Endothelial cell of umbilical vein (primary cell): ENCODE results near the gene LARP1. TPM values are rescaled to one million over a fixed set of nuclear protein-coding genes. Genes with fewer than 3 reads are reported as not detected.

Experiments
- BruUV-seq: library from RNA; stranded (reverse); fragments of 400-500 nt; replicated peaks from 2 replicates; lab custom pipeline; 2021; lab: Mats Ljungman, UMichigan
- CTCF ChIA-PET: fragments of 300-600, 350-600 bp; sonication (Branson Sonifier 250); formaldehyde crosslinking; loops from one replicate; lab custom pipeline; 2021; ENCODE audit warnings: antibody characterized with exemption, inconsistent platforms; lab: Charles Lee
- POLR2A ChIA-PET: fragments of 300-600, 350-600 bp; sonication (Branson Sonifier 250); formaldehyde crosslinking; loops from one replicate; lab custom pipeline; 2021; ENCODE audit warnings: antibody characterized with exemption, inconsistent platforms; lab: Charles Lee
- DNase-seq: peaks from one replicate; pipeline ENCODE4 v3.0.0-alpha.2; 2011; ENCODE audit warnings: low read depth, low spot score
- FAIRE-seq: peaks from 2 replicates; lab custom pipeline; 2011; peaks lifted over from hg19 to GRCh38; lab: Jason Lieb, UNC
- H2AFZ ChIP-seq: 2 replicates; pipeline ENCODE4 v1.6.0; 2012; ENCODE audit warnings: low read depth, low read length, control low read depth, inconsistent platforms
- H3K27ac ChIP-seq: 2 replicates; pipeline ENCODE4 v1.5.1; 2011; ENCODE audit warnings: low read depth, mild to moderate bottlenecking, control low read depth, low read length, moderate library complexity; ENCODE audit not compliant: insufficient read depth
- H3K27me3 ChIP-seq, 2 experiments: 2 replicates each; pipeline versions ENCODE4 v1.6.0 to v1.6.1; 2011; ENCODE audit warnings: low read length in 2 of 2, mixed read lengths in 1 of 2; ENCODE audit not compliant: control insufficient read depth in 2 of 2, insufficient read depth in 2 of 2
- H3K36me3 ChIP-seq, 2 experiments: 2 replicates in 1 of 2; 3 replicates in 1 of 2; pipeline ENCODE4 v1.5.1; 2011; ENCODE audit warnings: low read length in 2 of 2, mild to moderate bottlenecking in 1 of 2, moderate library complexity in 1 of 2; ENCODE audit not compliant: control insufficient read depth in 2 of 2, insufficient read depth in 2 of 2; ENCODE audit errors: extremely low read depth in 1 of 2
- H3K4me1 ChIP-seq: 3 replicates; pipeline ENCODE4 v1.5.1; 2011; ENCODE audit warnings: mild to moderate bottlenecking, low read length; ENCODE audit not compliant: control insufficient read depth, insufficient read depth; ENCODE audit errors: extremely low read depth
- H3K4me2 ChIP-seq: 2 replicates; pipeline ENCODE4 v1.6.1; 2011; ENCODE audit warnings: low read length, control low read depth, mixed read lengths; ENCODE audit not compliant: insufficient read depth
- H3K4me3 ChIP-seq, 3 experiments: fragments of 200-600 bp in 1 of 3; sonication (generic), shearing (Covaris generic) in 1 of 3; replicated peaks in 1 of 3; 2 replicates each; pipeline ENCODE4 v1.5.1; 2011 to 2016; ENCODE audit warnings: control low read depth in 3 of 3, low read length in 3 of 3, mild to moderate bottlenecking in 2 of 3, inconsistent platforms in 1 of 3, low read depth in 1 of 3, moderate library complexity in 1 of 3; ENCODE audit not compliant: insufficient read depth in 1 of 3
- H3K79me2 ChIP-seq: 2 replicates; pipeline ENCODE4 v1.6.0; 2012; ENCODE audit warnings: low read length, inconsistent platforms; ENCODE audit not compliant: control insufficient read depth, insufficient read depth
- H3K9ac ChIP-seq: replicated peaks from 2 replicates; pipeline ENCODE3; 2011; ENCODE audit warnings: low read length, control low read depth; ENCODE audit not compliant: insufficient read depth; ENCODE audit errors: extremely low read depth
- H3K9me1 ChIP-seq: replicated peaks from 3 replicates; pipeline ENCODE4 v1.6.0; 2011; ENCODE audit warnings: mild to moderate bottlenecking, low read length; ENCODE audit not compliant: control insufficient read depth, insufficient read depth; ENCODE audit errors: extremely low read depth
- H3K9me3 ChIP-seq: replicated peaks from 2 replicates; pipeline ENCODE4 v1.5.1; 2012; ENCODE audit warnings: low read length, inconsistent platforms; ENCODE audit not compliant: control insufficient read depth, insufficient read depth
- H4K20me1 ChIP-seq: replicated peaks from 2 replicates; pipeline ENCODE3; 2011; ENCODE audit warnings: mild to moderate bottlenecking, low read length; ENCODE audit not compliant: control insufficient read depth, insufficient read depth; ENCODE audit errors: extremely low read depth
- EZH2 ChIP-seq: IDR thresholded peaks from 2 replicates; pipeline ENCODE4 v1.6.1; 2012; ENCODE audit warnings: borderline replicate concordance, low read depth, mild to moderate bottlenecking, moderate library complexity, low read length, inconsistent platforms; ENCODE audit not compliant: severe bottlenecking
- FOS ChIP-seq: IDR thresholded peaks from 2 replicates; pipeline ENCODE4 v1.6.1; 2011; ENCODE audit warnings: mild to moderate bottlenecking, low read length, moderate library complexity, borderline replicate concordance; ENCODE audit not compliant: insufficient read depth
- GATA2 ChIP-seq: IDR thresholded peaks from 2 replicates; pipeline ENCODE4 v1.7.0; 2011; ENCODE audit warnings: low read depth, mild to moderate bottlenecking, moderate library complexity, mixed read lengths, low read length; ENCODE audit not compliant: insufficient read length, insufficient read depth
- JUN ChIP-seq: IDR thresholded peaks from 2 replicates; pipeline ENCODE4 v1.6.1; 2011; ENCODE audit warnings: borderline replicate concordance, low read depth; ENCODE audit not compliant: insufficient read length, insufficient read depth
- MAX ChIP-seq: IDR thresholded peaks from 2 replicates; pipeline ENCODE4 v1.6.1; 2011; ENCODE audit not compliant: insufficient read depth, insufficient read length
- MYC ChIP-seq: IDR thresholded peaks from one replicate; pipeline ENCODE4 v1.6.1; 2011; ENCODE audit warnings: mild to moderate bottlenecking, low read depth, low read length
- POLR2A ChIP-seq: IDR thresholded peaks from 2 replicates; pipeline ENCODE4 v1.6.1; 2012; ENCODE audit warnings: low read depth, mild to moderate bottlenecking, control low read depth, low read length
- POLR2AphosphoS5 ChIP-seq: IDR thresholded peaks from 2 replicates; pipeline ENCODE4 v1.6.1; 2012; ENCODE audit warnings: low read depth, mild to moderate bottlenecking, control low read depth, low read length, moderate library complexity; ENCODE audit not compliant: insufficient read depth
- dilution Hi-C: fragments of 300-500 bp; cut with MboI; formaldehyde crosslinking; loops from one replicate; pipeline ENCODE4 v1.15.0; 2019; ENCODE audit warnings: low sequenced_read_pairs; ENCODE audit not compliant: extremely low pct_ligation_motif_present
- intact Hi-C: fragments of 100-400 bp; cut with micrococcal nuclease; formaldehyde crosslinking; loops from one replicate; pipeline ENCODE4 v1.10.0; 2022
- polyA plus RNA-seq, 4 experiments: library from polyadenylated mRNA; depleted of rRNA in 3 of 4; stranded (reverse) in 3 of 4; unstranded in 1 of 4; fragments of >200 nt; gene quantifications; 2 replicates each; pipeline versions ENCODE4 v1.2.1 to v1.2.3, GENCODE V29; 2011 to 2012; ENCODE audit warnings: missing spikeins in 1 of 4
- total RNA-seq: library from RNA; stranded (reverse); gene quantifications from 2 replicates; pipeline ENCODE4 v1.2.3, GENCODE V29; 2021
- TF ChIP-seq, protein P1 (sequence below), 2 donors: IDR thresholded peaks; 1 replicate in 1 of 2; 2 replicates in 1 of 2; pipeline ENCODE4 v1.5.1; 2011; ENCODE audit warnings: low read length in 2 of 2, mild to moderate bottlenecking in 2 of 2, moderate library complexity in 2 of 2, control low read depth in 1 of 2, inconsistent platforms in 1 of 2, low read depth in 1 of 2; ENCODE audit not compliant: insufficient read depth in 1 of 2; ENCODE audit errors: extremely low read depth in 1 of 2

The LARP1 gene
- total and polyA plus RNA-seq, 2 donors (not counting 3 experiments of a cell fraction or from before 2014, with no cell fraction given): 70.4 to 252 TPM

DNA sequence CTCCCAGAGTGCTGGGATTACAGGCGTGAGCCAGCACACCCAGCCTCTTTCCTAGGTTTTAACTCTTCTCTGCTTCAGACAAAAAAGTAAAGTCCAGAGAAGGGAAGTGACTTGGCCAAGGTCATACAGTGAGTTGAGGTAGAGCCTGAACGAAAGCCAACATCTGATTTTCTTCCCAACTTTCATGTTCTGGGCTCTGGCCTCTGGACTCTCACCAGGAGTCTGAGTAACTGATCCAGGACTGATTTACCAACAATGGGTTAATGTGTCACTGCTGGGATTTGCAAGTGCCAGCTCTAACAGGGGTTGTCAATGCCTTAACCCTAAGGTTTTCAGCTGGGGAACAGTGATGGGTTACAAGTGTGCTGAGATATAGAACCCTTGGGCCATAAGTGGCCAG, 32.2 kb upstream of the LARP1 start:
- ChIA-PET POLR2A (no interaction called here), CTCF (interaction anchor here (0.7 kb wide), 1 partner anchor 10 kb away, joined by 3 read pairs; no protein-coding TSS in a partner anchor)
- DNase-seq (no peak), FAIRE-seq (no peak)
- BruUV-seq: no TSS peak
- Histone ChIP-seq H3K4me2 (no peak overlapping the region), H3K9me1 (no peaks in the 10 kb centered on the region), H3K9ac (no peak overlapping the region), H4K20me1 (no peaks in the 10 kb centered on the region), H3K36me3 (no peaks in the 10 kb centered on the region), H3K4me3 (no peak overlapping the region), H3K9me3 (no peaks in the 10 kb centered on the region), H3K27ac (no peak overlapping the region), H3K79me2 (no peaks in the 10 kb centered on the region), H2AFZ (no peak overlapping the region), H3K4me1 (no peaks in the 10 kb centered on the region), H3K27me3 (no peaks in the 10 kb centered on the region)
- TF ChIP-seq JUN (no peak), MYC (no peak), EZH2 (no peak), FOS (no peak), GATA2 (no peak), POLR2AphosphoS5 (no peak), MAX (no peak), POLR2A (no peak)
- TF ChIP-seq, protein P1, sequence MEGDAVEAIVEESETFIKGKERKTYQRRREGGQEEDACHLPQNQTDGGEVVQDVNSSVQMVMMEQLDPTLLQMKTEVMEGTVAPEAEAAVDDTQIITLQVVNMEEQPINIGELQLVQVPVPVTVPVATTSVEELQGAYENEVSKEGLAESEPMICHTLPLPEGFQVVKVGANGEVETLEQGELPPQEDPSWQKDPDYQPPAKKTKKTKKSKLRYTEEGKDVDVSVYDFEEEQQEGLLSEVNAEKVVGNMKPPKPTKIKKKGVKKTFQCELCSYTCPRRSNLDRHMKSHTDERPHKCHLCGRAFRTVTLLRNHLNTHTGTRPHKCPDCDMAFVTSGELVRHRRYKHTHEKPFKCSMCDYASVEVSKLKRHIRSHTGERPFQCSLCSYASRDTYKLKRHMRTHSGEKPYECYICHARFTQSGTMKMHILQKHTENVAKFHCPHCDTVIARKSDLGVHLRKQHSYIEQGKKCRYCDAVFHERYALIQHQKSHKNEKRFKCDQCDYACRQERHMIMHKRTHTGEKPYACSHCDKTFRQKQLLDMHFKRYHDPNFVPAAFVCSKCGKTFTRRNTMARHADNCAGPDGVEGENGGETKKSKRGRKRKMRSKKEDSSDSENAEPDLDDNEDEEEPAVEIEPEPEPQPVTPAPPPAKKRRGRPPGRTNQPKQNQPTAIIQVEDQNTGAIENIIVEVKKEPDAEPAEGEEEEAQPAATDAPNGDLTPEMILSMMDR (IDR thresholded peaks at IDR 0.05; ENCODE audit: extremely low read depth in 1 of 2, insufficient read depth in 1 of 2, low read depth in 1 of 2, low read length in 2 of 2): no peak
- intact Hi-C loops: no loop called here
- dilution Hi-C loops: no loop called here
